ENCODE data around the gene ZMAT3.
"Not testable (repeated sequence)": the region's sequence is repeated elsewhere in the genome, so short reads cannot be mapped to it uniquely, and the experiment has no call there.

DNA sequence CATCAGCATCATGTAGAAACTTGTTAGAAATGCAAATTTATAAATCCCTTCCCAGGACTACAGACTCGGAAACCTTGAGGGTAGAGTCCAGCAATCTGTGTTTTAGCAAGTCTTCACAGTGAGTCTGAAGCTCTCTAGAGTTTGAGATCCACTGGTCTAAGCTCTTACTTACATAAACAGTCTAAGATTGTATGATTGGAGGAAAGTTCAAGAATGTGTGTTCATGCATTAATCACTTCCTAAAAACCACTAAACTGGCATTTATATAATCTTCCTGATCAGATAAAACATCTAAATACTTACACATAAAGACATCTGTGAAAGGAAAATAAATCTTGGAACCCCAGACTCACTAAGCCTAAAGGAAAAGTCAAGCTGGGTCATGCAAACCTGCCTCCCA lies 43.8 kb upstream of the ZMAT3 start:
- TF ChIP-seq, protein P1, sequence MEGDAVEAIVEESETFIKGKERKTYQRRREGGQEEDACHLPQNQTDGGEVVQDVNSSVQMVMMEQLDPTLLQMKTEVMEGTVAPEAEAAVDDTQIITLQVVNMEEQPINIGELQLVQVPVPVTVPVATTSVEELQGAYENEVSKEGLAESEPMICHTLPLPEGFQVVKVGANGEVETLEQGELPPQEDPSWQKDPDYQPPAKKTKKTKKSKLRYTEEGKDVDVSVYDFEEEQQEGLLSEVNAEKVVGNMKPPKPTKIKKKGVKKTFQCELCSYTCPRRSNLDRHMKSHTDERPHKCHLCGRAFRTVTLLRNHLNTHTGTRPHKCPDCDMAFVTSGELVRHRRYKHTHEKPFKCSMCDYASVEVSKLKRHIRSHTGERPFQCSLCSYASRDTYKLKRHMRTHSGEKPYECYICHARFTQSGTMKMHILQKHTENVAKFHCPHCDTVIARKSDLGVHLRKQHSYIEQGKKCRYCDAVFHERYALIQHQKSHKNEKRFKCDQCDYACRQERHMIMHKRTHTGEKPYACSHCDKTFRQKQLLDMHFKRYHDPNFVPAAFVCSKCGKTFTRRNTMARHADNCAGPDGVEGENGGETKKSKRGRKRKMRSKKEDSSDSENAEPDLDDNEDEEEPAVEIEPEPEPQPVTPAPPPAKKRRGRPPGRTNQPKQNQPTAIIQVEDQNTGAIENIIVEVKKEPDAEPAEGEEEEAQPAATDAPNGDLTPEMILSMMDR (IDR thresholded peaks at IDR 0.05): not testable (repeated sequence)
- TF ChIP-seq MXI1 (IDR thresholded peaks at IDR 0.05; ENCODE audit: low read depth, low read length); NRF1 (IDR thresholded peaks at IDR 0.05; ENCODE audit: low read depth, low read length); RXRA (IDR thresholded peaks at IDR 0.05; ENCODE audit: borderline replicate concordance, low read depth); POLR2AphosphoS5 (IDR thresholded peaks at IDR 0.05; ENCODE audit: low read depth, low read length); RCOR1 (IDR thresholded peaks at IDR 0.05; ENCODE audit: low read length); TAF1 (IDR thresholded peaks at IDR 0.05; ENCODE audit: borderline replicate concordance, low read depth, low read length); EZH2phosphoT487 (IDR thresholded peaks at IDR 0.05; ENCODE audit: borderline replicate concordance, low read depth); ELF1 (IDR thresholded peaks at IDR 0.05); YY1 (IDR thresholded peaks at IDR 0.05; ENCODE audit: low read depth): not testable (repeated sequence)
- TF ChIP-seq, protein P2, sequence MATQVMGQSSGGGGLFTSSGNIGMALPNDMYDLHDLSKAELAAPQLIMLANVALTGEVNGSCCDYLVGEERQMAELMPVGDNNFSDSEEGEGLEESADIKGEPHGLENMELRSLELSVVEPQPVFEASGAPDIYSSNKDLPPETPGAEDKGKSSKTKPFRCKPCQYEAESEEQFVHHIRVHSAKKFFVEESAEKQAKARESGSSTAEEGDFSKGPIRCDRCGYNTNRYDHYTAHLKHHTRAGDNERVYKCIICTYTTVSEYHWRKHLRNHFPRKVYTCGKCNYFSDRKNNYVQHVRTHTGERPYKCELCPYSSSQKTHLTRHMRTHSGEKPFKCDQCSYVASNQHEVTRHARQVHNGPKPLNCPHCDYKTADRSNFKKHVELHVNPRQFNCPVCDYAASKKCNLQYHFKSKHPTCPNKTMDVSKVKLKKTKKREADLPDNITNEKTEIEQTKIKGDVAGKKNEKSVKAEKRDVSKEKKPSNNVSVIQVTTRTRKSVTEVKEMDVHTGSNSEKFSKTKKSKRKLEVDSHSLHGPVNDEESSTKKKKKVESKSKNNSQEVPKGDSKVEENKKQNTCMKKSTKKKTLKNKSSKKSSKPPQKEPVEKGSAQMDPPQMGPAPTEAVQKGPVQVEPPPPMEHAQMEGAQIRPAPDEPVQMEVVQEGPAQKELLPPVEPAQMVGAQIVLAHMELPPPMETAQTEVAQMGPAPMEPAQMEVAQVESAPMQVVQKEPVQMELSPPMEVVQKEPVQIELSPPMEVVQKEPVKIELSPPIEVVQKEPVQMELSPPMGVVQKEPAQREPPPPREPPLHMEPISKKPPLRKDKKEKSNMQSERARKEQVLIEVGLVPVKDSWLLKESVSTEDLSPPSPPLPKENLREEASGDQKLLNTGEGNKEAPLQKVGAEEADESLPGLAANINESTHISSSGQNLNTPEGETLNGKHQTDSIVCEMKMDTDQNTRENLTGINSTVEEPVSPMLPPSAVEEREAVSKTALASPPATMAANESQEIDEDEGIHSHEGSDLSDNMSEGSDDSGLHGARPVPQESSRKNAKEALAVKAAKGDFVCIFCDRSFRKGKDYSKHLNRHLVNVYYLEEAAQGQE (IDR thresholded peaks at IDR 0.05; ENCODE audit: low read depth, low read length): not testable (repeated sequence)
- 0 out of 2 replicates have a peak, but pooled peaks have one; percentile 11 for TF ChIP-seq JUND (IDR thresholded peaks at IDR 0.05)
- TF ChIP-seq, protein P3, sequence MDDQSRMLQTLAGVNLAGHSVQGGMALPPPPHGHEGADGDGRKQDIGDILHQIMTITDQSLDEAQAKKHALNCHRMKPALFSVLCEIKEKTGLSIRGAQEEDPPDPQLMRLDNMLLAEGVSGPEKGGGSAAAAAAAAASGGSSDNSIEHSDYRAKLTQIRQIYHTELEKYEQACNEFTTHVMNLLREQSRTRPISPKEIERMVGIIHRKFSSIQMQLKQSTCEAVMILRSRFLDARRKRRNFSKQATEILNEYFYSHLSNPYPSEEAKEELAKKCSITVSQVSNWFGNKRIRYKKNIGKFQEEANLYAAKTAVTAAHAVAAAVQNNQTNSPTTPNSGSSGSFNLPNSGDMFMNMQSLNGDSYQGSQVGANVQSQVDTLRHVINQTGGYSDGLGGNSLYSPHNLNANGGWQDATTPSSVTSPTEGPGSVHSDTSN (IDR thresholded peaks at IDR 0.05): peak; percentile 35; the same call in 1 of the 2 replicates

All from SK-N-SH (cell line).